ENCODE data around the gene MRPL44. TPM values are rescaled to one million over a fixed set of nuclear protein-coding genes. Genes with fewer than 3 reads are reported as not detected.

Gene MRPL44
- total RNA-seq, 1 donor from 2014 or later = 28.6 TPM

DNA sequence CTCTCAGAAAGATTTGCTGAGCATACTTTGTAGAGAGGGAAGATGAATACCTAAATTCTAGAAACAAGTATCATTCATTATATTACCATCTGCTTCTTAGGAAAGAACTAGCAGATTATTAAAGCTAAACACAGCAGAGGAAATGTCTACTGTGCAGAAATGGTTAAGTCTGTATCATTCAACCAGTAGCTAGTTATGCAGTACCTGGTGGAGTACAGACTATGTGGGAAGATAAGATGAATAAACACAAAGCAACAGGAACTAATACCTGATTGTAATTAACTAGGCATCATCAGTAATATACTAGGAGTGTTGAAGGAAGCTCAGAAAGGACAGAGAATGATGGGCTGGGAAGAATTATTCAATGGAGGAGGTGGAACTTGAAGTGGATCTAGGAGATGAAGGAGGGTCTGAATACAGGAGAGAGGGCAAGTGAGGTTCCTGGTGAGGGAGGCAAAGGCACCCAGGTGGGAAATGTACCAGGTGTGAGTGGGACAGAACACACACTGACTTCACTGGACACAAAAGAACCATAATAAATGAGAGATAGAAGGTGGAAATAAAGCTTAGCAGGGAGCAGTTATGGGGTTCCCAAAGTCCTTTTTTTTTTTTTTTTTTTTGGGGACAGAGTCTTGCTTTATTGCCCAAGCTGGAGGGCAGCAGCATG lies 21.7 kb upstream of the MRPL44 start:
- DNase-seq (ENCODE audit: low read depth in 2 of 2) = no peak

DNA sequence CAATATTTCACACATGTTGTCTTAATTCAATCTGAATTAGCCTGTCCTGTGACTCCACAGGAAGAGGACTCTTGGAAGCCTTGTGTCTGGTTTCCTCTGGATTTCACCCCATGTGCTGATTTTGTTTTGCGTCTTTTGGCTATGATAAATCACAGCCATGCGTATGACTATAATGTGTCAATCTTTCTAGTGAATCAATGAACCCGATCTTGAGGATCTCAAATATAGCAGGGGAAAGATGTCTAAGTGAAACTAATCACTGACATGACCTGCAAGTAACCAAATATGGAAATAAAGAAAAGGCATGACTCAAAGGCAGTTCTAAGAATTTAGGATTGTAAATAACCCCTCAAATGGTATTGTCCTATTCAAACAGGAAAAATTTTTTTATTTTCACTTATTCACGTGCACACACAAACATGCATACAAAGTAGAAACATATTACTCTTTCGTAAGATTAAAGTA lies 20.4 kb upstream of the MRPL44 start:
- peak in 1 of 2 donors; percentile 78 for DNase-seq (ENCODE audit: low read depth in 2 of 2)

DNA sequence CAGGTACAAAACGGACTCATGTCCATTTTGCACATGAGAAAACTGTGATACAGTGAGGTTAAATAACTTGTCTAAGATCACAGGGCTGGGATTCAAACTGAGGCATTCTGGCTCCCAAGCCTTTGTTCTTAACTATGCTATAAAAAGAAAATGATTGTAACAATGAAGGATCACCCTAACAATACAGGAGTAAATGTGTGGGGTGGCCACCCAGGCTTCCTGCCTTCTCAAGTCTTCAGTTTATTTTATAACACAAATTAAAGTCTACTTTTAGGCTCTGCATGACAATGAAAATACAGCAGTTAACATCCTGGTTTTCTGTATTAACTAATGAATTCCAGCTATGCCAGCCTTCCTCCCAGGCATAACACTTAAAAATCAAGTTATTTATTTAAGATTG lies 19.7 kb upstream of the MRPL44 start:
- DNase-seq (ENCODE audit: low read depth in 2 of 2) = peak in 1 of 2 donors; percentile 50

DNA sequence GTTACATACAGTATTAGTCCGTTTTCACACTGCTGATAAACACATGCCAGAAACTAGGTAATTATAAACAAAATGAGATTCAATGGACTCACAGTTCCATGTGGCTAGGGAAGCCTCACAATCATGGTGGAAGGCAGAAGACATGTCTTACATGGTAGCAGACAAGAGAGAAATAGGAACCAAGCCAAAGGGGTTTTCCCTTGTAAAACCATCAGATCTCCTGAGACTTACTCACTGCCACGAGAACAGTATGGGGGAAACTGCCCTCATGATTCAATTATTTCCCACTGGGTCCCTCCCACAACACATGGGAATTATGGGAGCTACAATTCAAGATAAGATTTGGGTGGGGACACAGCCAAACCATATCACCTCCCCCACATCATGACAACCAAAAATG lies 17.8 kb upstream of the MRPL44 start:
- peak in 1 of 2 donors; percentile 60 for DNase-seq (ENCODE audit: low read depth in 2 of 2)

DNA sequence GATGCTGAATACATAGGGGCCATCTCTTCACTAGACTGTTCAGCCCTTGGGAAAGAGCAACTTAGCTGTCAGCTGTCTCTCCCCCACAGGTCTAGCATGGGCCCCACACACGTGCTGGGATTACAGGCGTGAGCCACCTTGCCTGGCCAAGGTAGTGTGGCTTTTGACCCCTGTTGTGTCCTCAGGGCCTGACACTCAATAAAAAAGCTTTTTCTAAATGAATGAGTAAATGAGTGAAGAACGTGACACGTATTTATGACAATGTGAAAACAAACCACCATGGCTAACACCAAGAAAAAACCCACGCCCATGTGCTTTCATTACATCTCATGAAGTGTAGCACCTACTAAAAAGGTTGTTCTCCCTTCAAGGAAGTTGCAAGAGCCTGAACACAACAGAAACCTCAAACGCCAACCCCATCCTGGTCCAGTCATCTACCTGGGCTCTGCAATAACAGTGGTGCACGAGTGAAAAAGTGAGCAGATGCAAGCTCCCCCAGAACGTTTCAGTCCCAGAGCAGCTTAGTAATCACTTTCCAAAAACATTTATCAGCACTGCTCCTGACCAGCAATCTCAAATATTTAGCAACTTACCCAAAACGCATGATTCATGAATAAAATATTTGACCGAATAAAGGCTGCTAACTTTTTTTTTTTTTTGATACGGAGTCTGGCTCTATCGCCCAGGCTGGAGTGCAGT lies 15.5 kb upstream of the MRPL44 start:
- DNase-seq (ENCODE audit: low read depth in 2 of 2) = peak in 1 of 2 donors; percentile 49

DNA sequence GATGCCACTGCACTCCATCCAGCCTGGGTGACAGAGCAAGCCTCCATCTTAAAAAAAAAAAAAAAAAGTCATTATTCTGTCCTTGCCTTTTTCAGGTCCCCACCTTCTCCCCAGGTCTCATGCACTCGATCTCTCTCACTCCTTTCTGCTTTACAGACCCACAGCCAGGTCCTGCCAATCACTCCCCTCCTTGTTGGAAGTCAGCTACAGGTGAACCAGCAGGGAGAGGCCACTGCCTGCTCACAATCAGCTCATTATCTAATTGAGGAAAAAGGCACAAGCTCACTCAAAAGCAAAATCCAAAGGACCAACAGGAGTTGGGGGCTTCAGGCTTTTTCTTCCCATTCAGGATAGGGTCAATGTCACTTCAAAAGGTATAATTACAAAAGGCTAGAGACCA lies 14.1 kb upstream of the MRPL44 start:
- DNase-seq (ENCODE audit: low read depth in 2 of 2) = no peak

DNA sequence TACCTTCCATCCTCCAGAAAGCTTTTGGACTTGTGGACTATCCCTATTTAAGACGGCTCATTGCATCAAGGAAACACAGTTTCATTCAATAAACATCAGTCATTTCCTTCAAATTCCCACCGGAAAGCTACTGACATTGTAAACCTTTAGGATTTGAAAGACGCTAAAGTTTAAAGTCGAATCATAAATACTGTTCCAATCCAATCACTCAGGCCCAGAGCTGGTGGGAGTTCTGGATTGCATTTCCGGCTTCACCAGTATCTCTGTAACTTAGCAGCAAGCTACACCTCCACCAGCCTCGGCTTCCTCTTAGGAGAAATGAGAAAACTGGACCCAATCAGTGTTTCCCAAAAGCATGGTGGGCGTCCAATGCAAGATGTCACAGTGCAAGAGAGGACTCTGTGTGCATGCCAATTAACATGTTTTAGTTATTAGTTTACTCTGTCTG lies 13.7 kb upstream of the MRPL44 start:
- DNase-seq (ENCODE audit: low read depth in 2 of 2) = peak in 1 of 2 donors; percentile 85

DNA sequence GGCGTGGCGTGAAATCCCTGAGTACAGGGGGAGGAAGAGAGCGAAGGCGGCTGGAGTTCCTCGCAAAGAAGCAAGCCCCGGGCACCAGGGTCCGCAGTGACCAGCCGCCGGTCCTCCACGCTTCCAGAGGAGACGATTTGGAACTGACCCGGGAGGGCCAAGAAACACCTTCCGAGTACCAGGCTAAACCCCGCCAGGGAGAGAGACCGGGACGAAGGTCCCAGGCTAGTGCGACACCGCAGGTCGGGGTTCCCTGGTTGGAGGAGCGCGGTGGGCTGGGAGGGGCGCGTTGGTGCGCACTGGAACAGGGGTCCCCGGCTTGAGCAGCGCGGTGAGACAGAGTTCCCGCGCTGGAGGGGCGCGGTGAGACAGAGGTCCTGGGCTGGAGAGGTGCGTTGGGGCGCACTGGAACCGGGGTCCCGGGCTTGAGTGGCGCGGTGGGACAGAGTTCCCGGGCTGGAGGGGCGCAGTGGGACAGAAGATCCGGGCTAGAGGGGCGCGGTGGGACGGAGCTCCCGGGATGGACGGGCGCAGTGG lies 13.0 kb upstream of the MRPL44 start:
- peak in 1 of 2 donors; percentile 46 for DNase-seq (ENCODE audit: low read depth in 2 of 2)

DNA sequence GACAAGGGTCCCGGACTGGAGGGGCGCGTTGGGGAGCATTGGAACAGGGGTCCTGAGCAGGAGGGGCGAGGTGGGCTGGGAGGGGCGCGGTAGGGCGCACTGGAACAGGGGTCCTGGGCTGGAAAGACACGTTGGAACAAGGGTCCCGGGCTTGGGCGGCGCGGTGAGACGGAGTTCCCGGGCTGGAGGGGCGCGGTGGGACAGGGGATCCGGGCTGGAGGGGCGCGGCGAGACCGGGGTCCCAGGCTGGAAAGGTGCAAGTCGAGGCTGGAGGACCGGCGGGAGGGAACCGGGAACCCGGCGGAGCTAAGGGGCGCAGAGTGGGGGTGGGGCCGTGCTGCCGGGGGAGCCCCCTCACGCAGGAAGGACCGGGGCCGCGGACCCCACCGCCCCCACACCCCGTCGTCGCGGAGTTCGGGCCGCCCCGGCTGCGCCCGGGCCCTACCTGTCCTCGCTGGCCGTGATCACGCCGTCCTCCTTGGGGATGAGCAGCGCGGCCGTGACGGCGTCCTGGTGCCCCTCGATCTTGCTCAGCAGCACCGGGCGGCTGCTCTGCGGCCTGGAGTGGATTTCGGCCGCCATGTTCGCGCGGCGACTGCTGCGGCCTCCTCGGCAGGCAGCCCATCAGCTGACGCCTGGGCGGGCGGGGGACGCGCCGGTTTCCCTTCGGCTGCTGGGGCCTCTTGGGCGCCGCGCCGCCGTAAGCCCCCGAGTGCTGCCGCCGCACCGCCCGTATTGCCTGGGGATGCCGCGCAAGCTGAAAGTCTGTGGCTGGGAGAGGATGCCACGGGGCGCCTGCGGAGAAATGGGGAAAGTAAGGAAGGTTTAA lies 12.3 kb upstream of the MRPL44 start, which contains the start of gene WDFY1:
TSS of gene WDFY1 (minus strand) at position 633 of the 829 bp plus-strand sequence. CDS start at position 582, 51 bp downstream.
- DNase-seq (ENCODE audit: low read depth in 2 of 2) = peak; percentile 60 to 91

DNA sequence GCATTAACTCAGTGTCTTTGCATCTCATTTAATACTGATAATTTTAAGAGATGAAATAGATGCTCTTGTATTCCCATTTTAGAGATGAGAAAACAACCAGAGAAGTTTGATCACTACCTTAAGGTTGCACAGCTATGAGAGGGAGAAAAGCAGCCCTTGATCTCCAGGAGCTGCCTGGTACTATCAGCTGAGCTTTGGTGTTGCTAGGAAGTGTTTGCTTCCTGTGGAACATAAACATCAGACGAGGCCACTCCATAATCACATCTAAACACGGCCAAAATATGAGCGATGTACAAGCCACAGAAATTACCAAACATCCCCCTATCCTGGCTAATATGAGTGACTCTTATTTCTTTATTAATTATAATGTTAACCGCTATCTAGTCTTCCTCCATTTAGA lies 11.5 kb upstream of the MRPL44 start:
- peak in 1 of 2 donors; percentile 59 for DNase-seq (ENCODE audit: low read depth in 2 of 2)

DNA sequence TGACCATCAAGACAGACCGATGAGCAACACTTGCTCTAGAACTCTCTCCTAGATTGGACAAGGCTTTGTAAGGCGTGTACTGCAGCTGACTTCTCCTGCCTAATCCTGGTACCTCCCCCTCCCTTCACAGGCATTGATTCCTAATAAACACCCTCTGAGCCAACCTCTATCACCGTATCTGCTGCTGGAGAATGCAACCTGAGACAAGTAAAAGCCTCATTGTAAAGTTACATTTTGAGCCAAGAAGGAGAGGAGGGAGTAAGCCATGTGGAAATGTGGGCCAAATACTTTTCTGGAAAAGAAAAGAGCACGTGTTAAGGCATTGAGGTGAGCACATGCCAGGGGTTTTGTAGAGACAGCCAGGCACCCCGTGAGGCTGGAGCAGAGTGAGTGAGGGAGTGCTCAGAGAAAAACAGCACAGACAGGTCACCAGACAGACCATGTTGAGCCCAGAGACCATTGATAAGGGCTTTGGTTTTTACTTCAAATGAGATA lies 9.5 kb upstream of the MRPL44 start:
- no peak for DNase-seq (ENCODE audit: low read depth in 2 of 2)

DNA sequence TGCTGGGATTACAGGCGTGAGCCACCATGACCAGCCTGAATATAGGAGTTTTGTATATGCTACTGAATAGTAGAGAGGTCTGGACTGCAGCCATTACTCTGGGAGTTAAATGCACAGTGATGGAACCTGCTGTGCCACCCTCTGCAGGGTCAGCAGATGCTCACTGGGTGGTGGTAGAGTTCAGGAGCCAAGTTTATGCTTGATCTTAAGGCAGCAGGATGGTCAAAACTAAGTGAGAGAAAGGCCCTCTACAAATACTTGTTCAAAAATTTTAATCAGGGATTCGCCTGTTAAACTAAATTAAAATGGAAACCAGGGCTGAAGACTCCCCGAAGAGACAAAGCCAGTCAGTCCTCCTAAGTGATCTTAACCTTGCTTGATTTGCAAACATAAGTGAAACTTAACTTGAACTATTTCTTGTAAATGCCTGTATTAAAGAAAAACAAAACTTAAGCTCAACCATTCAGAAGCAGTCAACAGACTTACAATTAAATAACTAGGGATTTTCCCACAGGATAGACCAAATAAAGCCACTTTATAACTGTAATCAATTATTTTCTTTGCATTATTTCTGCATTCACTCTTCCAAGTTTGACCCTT lies 7.9 kb upstream of the MRPL44 start:
- DNase-seq (ENCODE audit: low read depth in 2 of 2) = no peak

DNA sequence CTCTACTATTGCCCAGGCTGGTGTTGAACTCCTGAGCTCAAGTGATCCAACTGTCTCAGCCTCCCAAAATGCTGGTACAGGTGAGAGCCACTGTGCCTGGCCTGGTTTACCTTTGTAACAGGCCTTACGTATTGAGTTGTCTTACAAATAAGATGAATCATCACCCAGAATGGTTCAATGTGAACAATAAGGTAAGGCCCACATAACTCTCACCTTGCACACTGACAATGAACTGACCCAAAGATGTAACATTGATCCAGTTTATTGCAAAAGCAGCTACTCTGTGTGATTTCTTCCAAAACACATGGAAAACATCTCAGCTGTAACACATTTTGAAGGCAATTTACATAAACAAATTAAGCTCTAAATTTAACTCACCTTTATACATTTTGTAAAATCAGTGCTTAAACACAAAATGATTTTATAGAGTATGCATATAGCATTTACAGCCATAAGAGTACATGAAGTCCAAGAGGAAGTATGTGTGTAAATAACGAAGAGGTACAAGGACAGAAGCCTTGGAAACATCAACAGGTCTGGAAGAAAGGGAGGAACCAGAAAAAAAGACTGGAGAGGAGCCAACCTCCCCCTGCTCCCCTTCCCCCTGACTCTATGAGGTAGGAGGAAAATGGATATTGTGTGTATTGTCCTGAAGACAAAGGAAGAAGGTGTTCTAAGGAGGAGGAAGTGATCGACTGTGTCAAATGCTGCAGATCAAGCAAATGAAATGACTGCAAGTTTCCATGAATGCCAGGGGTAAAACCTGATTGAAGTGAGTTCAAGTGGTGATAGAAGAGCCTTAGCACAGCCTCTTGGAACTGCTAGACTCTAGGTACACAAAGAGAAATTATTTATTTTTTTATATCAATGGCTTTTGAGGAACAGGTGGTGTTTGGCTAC lies 6.6 kb upstream of the MRPL44 start:
- DNase-seq (ENCODE audit: low read depth in 2 of 2) = peak in 1 of 2 donors; percentile 36

DNA sequence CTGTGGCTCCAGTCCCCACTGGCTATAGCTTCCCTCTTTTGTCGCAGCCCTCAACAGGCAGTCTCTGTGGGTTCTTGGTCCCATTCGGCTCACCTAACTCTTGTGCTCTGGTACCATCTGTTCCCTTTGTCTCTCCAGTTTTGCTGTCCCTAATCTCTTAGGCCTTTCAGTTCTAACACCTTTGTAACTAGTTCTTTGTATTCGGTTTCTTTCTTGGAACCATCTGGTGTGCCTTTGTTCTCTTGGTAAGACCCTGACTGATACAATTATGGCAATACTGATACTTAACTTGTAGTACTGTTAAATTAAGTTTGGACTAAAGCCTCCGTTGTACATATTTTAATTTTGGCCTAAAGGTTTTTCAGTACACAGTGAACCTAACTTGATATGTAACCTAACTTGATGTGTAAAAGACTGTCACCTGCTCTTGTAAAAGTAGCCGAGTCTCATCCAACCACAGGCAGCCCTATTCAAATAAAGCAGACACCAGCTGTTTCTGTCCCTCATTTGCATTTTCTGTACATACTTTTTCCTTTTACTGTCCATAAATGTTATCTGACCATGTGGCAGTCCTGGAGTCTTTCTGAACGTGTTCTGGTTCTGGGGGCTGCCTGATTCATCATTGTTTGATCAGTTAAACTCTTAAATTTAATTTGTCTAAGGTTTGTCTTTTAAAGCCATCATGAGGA lies 4.8 kb upstream of the MRPL44 start:
- no peak for DNase-seq (ENCODE audit: low read depth in 2 of 2)

DNA sequence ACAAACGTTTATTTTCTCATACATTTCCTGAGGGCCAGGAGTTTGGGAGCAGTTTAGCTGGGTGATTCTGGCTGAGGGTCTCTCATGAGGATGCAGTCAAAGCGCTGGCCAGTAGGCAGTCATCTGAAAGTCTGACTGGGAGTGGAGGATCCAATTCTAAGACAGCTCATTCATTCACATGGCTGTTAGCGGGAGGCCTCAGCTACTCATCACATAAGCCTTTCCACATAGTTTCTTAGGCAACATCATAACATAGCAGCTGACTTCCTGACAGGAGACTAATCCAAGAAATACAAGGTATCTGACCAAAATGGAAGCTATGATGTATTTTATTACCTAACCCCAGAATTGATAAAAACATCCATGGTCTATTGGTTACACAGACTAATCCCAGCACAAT lies 2.9 kb upstream of the MRPL44 start:
- peak in 1 of 2 donors; percentile 80 for DNase-seq (ENCODE audit: low read depth in 2 of 2)

DNA sequence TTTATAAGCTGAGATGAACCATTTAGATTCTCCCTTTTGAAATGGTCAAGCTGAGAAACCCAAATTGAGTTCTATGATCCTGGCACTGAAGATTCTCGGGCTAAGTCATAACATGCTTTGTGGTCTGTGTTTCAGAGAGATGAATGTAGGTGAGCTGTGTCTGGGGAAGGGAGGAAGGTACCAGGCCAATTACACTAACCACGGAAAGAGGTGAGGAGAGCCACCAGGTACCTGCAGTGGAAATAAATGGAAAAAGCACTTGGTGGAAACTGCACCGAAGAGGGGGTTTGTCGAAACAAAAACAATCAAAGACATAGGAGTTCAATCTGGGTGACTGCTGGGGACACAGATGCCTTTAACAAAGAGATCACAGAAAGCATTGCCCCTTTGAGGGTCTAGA lies 963 bp upstream of the MRPL44 start:
- DNase-seq (ENCODE audit: low read depth in 2 of 2) = no peak

DNA sequence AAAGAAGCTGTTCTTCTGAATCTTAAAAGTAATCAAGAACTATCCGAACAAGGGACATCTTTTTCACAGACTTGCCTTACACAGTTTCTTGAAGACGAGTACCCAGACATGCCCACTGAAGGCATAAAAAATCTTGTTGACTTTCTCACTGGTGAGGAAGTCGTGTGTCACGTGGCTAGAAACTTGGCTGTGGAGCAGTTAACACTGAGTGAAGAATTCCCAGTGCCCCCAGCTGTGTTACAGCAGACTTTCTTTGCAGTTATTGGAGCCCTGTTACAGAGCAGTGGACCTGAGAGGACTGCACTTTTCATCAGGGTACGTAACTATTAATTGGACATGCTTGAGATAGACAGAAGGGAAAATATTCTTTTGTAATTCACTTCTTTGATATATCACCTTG lies 2.4 kb downstream of the MRPL44 start:
- peak in 1 of 2 donors; percentile 84 for DNase-seq (ENCODE audit: low read depth in 2 of 2)

DNA sequence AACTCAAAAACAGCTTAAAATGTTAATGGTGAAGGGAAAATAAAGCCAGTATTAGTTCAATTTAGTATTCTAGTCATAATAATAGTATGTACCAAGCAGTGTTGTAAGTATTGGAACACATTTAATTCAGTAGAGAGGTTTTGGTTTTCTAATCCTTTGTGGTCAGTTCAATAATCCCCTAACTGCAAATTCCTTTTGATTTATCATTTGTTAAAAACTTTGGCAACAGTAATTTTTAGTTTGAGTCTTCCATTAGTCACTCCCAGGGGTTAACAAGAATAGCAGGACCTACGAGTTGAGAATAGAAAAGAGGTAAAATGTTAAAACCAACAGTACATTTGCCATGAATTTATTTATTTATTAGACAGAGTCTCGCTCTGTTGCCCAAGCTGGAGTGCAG lies 10.7 kb downstream of the MRPL44 start:
- no peak for DNase-seq (ENCODE audit: low read depth in 2 of 2)

DNA sequence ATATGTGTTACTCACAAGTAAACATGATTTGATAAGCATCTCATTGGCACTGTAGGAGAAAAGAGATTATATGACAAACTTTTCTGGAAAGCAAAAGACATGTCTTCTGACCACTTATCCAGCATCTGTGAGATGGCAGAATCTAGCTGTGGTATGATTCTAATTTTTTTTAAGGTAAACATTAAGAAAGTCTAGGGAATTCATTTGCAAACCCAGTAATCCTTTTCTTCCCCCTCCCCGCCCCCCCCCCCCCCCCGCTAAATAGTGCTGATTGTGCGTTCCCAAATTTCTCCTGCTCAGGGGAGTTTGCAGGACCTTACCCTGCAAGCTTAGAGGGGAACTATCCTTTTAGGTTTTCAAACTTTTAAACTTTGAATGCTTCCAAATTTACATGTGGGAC lies 12.1 kb downstream of the MRPL44 start:
- DNase-seq (ENCODE audit: low read depth in 2 of 2) = no peak
